Thyroid gland (tissue), 4 donors: ENCODE measurements around the gene CCDC51.

Experiments used
- POLR2A ChIP-seq, 2 donors: fragments of 450-650 bp; IDR thresholded peaks; one replicate each; pipeline ENCODE4 v1.6.1; 2017; ENCODE audit warnings: antibody characterized with exemption in 2 of 2, mild to moderate bottlenecking in 2 of 2, moderate library complexity in 1 of 2
- TF ChIP-seq, protein P1 (sequence below), 6 experiments: fragments of 200-600 bp in 3 of 6; fragments of 450-650 bp in 3 of 6; sonication (generic) in 3 of 6; IDR thresholded peaks; one replicate each; pipeline ENCODE4 v1.5.1; 2016 to 2019; ENCODE audit warnings: antibody characterized with exemption in 6 of 6, mild to moderate bottlenecking in 2 of 6, inconsistent platforms in 1 of 6, moderate library complexity in 1 of 6

DNA sequence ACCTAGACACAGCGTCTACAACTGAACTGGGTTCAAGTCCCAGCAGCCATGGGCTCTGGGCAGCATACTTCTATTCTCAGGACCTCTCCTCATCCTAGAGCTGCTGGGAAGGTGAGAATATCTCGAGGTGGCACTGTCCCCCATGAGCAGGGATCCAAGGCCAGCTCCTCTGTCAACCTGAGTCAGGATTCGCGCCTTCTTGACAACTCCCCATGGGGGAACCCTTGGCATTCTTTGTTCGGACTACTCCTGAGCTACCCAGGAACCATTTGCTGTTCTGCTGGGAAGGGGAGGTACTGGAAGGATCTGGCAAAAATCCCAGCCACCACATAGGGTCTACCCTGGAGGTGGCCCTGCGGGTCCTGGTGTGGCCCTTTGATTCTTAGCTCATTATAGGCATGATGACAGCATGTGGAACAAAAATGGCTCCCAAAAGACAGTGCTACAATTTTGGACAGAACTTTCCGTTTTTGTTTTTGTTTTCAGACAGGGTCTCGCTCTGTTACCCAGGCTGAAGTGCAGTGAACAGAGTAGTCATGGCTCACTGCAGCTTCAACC lies 32.3 kb downstream of the CCDC51 start:
- TF ChIP-seq, protein P1, sequence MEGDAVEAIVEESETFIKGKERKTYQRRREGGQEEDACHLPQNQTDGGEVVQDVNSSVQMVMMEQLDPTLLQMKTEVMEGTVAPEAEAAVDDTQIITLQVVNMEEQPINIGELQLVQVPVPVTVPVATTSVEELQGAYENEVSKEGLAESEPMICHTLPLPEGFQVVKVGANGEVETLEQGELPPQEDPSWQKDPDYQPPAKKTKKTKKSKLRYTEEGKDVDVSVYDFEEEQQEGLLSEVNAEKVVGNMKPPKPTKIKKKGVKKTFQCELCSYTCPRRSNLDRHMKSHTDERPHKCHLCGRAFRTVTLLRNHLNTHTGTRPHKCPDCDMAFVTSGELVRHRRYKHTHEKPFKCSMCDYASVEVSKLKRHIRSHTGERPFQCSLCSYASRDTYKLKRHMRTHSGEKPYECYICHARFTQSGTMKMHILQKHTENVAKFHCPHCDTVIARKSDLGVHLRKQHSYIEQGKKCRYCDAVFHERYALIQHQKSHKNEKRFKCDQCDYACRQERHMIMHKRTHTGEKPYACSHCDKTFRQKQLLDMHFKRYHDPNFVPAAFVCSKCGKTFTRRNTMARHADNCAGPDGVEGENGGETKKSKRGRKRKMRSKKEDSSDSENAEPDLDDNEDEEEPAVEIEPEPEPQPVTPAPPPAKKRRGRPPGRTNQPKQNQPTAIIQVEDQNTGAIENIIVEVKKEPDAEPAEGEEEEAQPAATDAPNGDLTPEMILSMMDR (IDR thresholded peaks at IDR 0.05), result no peak
- TF ChIP-seq POLR2A (IDR thresholded peaks at IDR 0.05), result no peak
